ENCODE data around the gene ACSS2.

ACSS2 gene

GRCh38 chr20:34923414-34923813 is 47.0 kb downstream of the ACSS2 start:
- no peaks in the 10 kb centered on the region for H3K27me3 ChIP-seq (ENCODE audit: insufficient read depth, low read depth)
- H4K20me1 ChIP-seq (ENCODE audit: insufficient read depth) = no peaks in the 10 kb centered on the region
- H2AFZ ChIP-seq (ENCODE audit: low read depth) = no peak overlapping the region
- H3K79me2 ChIP-seq (ENCODE audit: insufficient read depth, low read depth) = no peaks in the 10 kb centered on the region
- H3K4me1 ChIP-seq (ENCODE audit: low read depth, poor library complexity, severe bottlenecking) = no peaks in the 10 kb centered on the region
- TF ChIP-seq CTCF (conservative IDR thresholded peaks at IDR 0.05; ENCODE audit: low read depth, low read length) = no peak
- no peak overlapping the region for H3K9ac ChIP-seq
- H3K27ac ChIP-seq = no peak overlapping the region
- H3K36me3 ChIP-seq (ENCODE audit: insufficient read depth) = no peaks in the 10 kb centered on the region
- H3K4me2 ChIP-seq = no peak overlapping the region
- H3K4me3 ChIP-seq (IDR thresholded peaks at IDR 0.05; ENCODE audit: insufficient read depth, low read depth, low read length) = no peak overlapping the region

GRCh38 chr20:34925341-34925740 is 48.9 kb downstream of the ACSS2 start:
- no peak overlapping the region for H3K4me2 ChIP-seq
- no peak overlapping the region for H2AFZ ChIP-seq (ENCODE audit: low read depth)
- TF ChIP-seq CTCF (conservative IDR thresholded peaks at IDR 0.05; ENCODE audit: low read depth, low read length) = no peak
- no peaks in the 10 kb centered on the region for H3K79me2 ChIP-seq (ENCODE audit: insufficient read depth, low read depth)
- no peak overlapping the region for H3K27ac ChIP-seq
- no peaks in the 10 kb centered on the region for H3K36me3 ChIP-seq (ENCODE audit: insufficient read depth)
- no peaks in the 10 kb centered on the region for H3K4me1 ChIP-seq (ENCODE audit: low read depth, poor library complexity, severe bottlenecking)
- no peaks in the 10 kb centered on the region for H3K27me3 ChIP-seq (ENCODE audit: insufficient read depth, low read depth)
- no peak overlapping the region for H3K4me3 ChIP-seq (IDR thresholded peaks at IDR 0.05; ENCODE audit: insufficient read depth, low read depth, low read length)
- no peaks in the 10 kb centered on the region for H4K20me1 ChIP-seq (ENCODE audit: insufficient read depth)
- H3K9ac ChIP-seq = no peak overlapping the region

GRCh38 chr20:34925981-34926380 is 49.6 kb downstream of the ACSS2 start:
- Histone ChIP-seq H2AFZ (ENCODE audit: low read depth) (no peak overlapping the region), H3K4me3 (IDR thresholded peaks at IDR 0.05; ENCODE audit: insufficient read depth, low read depth, low read length) (no peak overlapping the region), H3K4me2 (no peak overlapping the region), H3K27me3 (ENCODE audit: insufficient read depth, low read depth) (no peaks in the 10 kb centered on the region), H3K27ac (no peak overlapping the region), H3K4me1 (ENCODE audit: low read depth, poor library complexity, severe bottlenecking) (no peaks in the 10 kb centered on the region), H3K36me3 (ENCODE audit: insufficient read depth) (no peaks in the 10 kb centered on the region), H4K20me1 (ENCODE audit: insufficient read depth) (no peaks in the 10 kb centered on the region), H3K9ac (no peak overlapping the region), H3K79me2 (ENCODE audit: insufficient read depth, low read depth) (no peaks in the 10 kb centered on the region)
- no peak for TF ChIP-seq CTCF (conservative IDR thresholded peaks at IDR 0.05; ENCODE audit: low read depth, low read length)

- Histone ChIP-seq H3K4me3 (IDR thresholded peaks at IDR 0.05; ENCODE audit: insufficient read depth, low read depth, low read length) (no peak overlapping the region), H3K4me2 (no peak overlapping the region), H3K79me2 (ENCODE audit: insufficient read depth, low read depth) (no peaks in the 10 kb centered on the region), H3K27ac (no peak overlapping the region), H3K9ac (no peak overlapping the region), H4K20me1 (ENCODE audit: insufficient read depth) (no peaks in the 10 kb centered on the region), H2AFZ (ENCODE audit: low read depth) (no peak overlapping the region), H3K27me3 (ENCODE audit: insufficient read depth, low read depth) (no peaks in the 10 kb centered on the region), H3K4me1 (ENCODE audit: low read depth, poor library complexity, severe bottlenecking) (no peaks in the 10 kb centered on the region), H3K36me3 (ENCODE audit: insufficient read depth) (no peaks in the 10 kb centered on the region)
- TF ChIP-seq CTCF (conservative IDR thresholded peaks at IDR 0.05; ENCODE audit: low read depth, low read length) = no peak
These were observed 50.2 kb downstream of the ACSS2 start for GRCh38 chr20:34926581-34926980.

- no peak overlapping the region for H3K9ac ChIP-seq
These were observed 51.3 kb downstream of the ACSS2 start for GRCh38 chr20:34927736-34928135.

More at GRCh38 chr20:34927736-34928135, 51.3 kb downstream of the ACSS2 start:
- Histone ChIP-seq H3K4me2 (no peak overlapping the region), H3K27me3 (ENCODE audit: insufficient read depth, low read depth) (no peaks in the 10 kb centered on the region), H4K20me1 (ENCODE audit: insufficient read depth) (no peaks in the 10 kb centered on the region), H3K4me1 (ENCODE audit: low read depth, poor library complexity, severe bottlenecking) (no peaks in the 10 kb centered on the region), H3K79me2 (ENCODE audit: insufficient read depth, low read depth) (no peaks in the 10 kb centered on the region), H3K4me3 (IDR thresholded peaks at IDR 0.05; ENCODE audit: insufficient read depth, low read depth, low read length) (no peak overlapping the region), H2AFZ (ENCODE audit: low read depth) (no peak overlapping the region), H3K36me3 (ENCODE audit: insufficient read depth) (no peaks in the 10 kb centered on the region), H3K27ac (no peak overlapping the region)
- no peak for TF ChIP-seq CTCF (conservative IDR thresholded peaks at IDR 0.05; ENCODE audit: low read depth, low read length)

Measured in KMS-11 (cell line).